GM12872 (cell line): ENCODE data around the gene FLRT2.

ENCODE experiments used
- TF ChIP-seq, protein P1 (sequence below): IDR thresholded peaks from 3 replicates; pipeline ENCODE4 v1.5.1; 2011; ENCODE audit warnings: low read depth, mild to moderate bottlenecking, low read length, moderate library complexity; ENCODE audit not compliant: insufficient read depth

Gene FLRT2

GRCh38 chr14:85622106-85622505, 92.2 kb downstream of the FLRT2 start:
- TF ChIP-seq, protein P1, sequence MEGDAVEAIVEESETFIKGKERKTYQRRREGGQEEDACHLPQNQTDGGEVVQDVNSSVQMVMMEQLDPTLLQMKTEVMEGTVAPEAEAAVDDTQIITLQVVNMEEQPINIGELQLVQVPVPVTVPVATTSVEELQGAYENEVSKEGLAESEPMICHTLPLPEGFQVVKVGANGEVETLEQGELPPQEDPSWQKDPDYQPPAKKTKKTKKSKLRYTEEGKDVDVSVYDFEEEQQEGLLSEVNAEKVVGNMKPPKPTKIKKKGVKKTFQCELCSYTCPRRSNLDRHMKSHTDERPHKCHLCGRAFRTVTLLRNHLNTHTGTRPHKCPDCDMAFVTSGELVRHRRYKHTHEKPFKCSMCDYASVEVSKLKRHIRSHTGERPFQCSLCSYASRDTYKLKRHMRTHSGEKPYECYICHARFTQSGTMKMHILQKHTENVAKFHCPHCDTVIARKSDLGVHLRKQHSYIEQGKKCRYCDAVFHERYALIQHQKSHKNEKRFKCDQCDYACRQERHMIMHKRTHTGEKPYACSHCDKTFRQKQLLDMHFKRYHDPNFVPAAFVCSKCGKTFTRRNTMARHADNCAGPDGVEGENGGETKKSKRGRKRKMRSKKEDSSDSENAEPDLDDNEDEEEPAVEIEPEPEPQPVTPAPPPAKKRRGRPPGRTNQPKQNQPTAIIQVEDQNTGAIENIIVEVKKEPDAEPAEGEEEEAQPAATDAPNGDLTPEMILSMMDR, result no peak

GRCh38 chr14:85622986-85623685, 93.2 kb downstream of the FLRT2 start:
- TF ChIP-seq, protein P1, result no peak

- TF ChIP-seq, protein P1, result no peak
Measured at GRCh38 chr14:85625925-85626585, 96.1 kb downstream of the FLRT2 start.

- TF ChIP-seq, protein P1, result no peak
Measured at GRCh38 chr14:85634205-85634604, 104.3 kb downstream of the FLRT2 start.

GRCh38 chr14:85644211-85644610, 114.3 kb downstream of the FLRT2 start:
- TF ChIP-seq, protein P1, result no peak

DNA sequence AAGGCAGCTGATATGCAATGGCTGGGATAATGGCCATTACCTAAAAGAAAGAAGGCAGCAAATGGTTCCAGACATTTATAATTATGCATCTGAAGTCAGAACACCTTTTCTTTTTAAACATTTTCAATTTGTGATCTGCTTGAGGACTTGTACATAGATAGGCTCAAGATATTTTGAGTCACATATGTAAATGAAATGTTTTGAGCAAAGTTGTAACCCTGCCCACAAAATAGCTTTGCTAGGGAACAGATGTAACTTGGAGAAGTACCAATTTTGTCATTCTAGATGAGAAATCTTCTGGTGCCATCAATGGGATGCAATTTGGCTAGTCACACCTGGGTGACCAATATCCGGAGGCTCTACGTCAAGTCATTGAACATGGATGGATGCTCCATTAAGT, 123.1 kb downstream of the FLRT2 start:
- TF ChIP-seq, protein P1, result no peak

- TF ChIP-seq, protein P1, result no peak
Measured at GRCh38 chr14:85660243-85660922, 130.4 kb downstream of the FLRT2 start.
